Fibroblast of pulmonary artery (primary cell): ENCODE measurements around the gene NKX1-2.

ENCODE experiments used
- DNase-seq: peaks from one replicate; pipeline ENCODE4 v3.0.0-alpha.2; 2010; ENCODE audit warnings: low read depth
- H3K4me3 ChIP-seq: replicated peaks from 2 replicates; pipeline ENCODE4 v1.5.1; 2011; ENCODE audit warnings: low read depth, mild to moderate bottlenecking, control low read depth, low read length, moderate library complexity
- TF ChIP-seq, protein P1 (sequence below): IDR thresholded peaks from 2 replicates; pipeline ENCODE4 v1.5.1; 2011; ENCODE audit warnings: mild to moderate bottlenecking, control low read depth, low read length, inconsistent platforms; ENCODE audit errors: missing control alignments

The NKX1-2 gene

DNA sequence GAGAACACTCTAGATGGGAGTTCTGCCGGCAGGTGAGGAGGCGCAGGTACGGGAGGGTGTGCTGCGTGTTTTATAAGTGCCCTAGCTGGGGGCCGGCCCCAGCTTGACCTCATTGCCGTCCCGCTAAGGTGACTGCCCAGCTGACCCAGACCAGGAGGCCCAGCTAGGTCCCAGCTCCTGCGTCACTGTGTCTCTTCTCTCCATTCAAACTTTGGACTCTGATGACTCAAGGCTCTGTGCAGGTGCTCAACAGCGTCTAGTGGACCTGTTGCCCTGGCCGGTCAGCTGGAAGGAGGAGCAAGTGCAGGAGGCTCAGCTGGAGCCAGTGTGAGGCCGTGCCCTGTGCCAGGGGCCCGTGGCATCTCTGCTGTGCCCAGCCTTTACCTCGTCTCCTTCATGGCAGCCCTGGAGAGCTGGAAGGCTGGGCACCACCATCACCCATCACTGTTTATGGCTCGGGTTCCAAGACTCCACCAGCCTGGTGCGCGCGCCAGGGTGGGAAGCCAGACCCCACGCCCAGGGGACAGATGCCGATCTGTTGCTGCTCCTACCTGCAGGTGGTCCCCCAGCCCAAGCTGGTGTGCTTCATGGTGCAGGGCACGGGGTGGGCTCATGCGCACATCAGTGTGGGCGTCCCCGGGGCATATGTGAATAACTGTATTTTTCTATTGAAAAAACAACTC, 26.3 kb upstream of the NKX1-2 start:
- no peak overlapping the region for H3K4me3 ChIP-seq
- TF ChIP-seq, protein P1, sequence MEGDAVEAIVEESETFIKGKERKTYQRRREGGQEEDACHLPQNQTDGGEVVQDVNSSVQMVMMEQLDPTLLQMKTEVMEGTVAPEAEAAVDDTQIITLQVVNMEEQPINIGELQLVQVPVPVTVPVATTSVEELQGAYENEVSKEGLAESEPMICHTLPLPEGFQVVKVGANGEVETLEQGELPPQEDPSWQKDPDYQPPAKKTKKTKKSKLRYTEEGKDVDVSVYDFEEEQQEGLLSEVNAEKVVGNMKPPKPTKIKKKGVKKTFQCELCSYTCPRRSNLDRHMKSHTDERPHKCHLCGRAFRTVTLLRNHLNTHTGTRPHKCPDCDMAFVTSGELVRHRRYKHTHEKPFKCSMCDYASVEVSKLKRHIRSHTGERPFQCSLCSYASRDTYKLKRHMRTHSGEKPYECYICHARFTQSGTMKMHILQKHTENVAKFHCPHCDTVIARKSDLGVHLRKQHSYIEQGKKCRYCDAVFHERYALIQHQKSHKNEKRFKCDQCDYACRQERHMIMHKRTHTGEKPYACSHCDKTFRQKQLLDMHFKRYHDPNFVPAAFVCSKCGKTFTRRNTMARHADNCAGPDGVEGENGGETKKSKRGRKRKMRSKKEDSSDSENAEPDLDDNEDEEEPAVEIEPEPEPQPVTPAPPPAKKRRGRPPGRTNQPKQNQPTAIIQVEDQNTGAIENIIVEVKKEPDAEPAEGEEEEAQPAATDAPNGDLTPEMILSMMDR = no peak
- DNase-seq = no peak

DNA sequence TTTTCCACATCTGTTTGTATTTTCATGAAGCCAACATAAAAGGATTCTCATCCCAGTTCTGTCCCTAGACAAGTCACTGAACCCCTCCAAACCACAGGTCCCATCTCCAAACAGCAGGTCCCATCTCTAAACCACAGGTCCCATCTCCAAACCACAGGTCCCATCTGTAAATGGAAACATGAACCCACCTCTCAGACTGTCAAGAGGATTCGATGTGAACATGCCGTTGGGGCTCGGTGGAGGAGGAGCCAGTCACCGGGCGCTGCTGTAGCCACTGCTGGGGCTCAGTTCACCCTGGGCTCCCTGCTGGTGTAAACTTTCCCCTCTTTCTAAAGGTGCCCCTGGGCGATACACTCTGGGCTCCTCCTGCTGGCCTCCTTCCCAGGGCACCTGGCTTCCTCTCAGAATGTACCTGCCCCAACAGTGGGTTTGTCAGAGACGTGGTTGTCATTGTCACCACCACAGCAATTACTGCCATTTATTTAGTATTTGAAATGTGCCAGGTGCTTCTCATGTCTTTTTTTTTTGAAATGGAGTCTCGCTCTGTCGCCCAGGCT, 24.8 kb upstream of the NKX1-2 start:
- TF ChIP-seq, protein P1 = no peak
- DNase-seq = no peak
- H3K4me3 ChIP-seq = no peak overlapping the region

DNA sequence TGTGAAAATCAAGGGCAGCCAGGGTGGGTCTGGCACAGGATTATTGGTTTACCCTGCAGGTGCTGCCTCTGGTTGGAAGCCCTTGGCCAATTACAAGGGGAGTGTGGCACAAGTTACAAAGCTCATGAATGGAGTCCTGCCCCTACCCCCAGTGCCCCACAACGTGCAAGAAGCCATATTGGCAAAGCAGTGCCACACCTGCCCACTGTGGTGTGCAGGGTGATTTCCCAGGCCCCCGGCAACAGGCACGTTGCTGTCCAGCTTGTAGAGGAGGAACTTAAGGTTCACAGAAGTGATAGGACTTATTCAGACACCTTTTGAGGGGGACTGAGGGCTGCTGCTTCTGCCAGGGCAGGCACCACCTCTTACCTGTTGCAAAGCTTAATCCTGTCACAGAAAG, 23.2 kb upstream of the NKX1-2 start:
- no peak for DNase-seq
- TF ChIP-seq, protein P1 = no peak
- no peak overlapping the region for H3K4me3 ChIP-seq

DNA sequence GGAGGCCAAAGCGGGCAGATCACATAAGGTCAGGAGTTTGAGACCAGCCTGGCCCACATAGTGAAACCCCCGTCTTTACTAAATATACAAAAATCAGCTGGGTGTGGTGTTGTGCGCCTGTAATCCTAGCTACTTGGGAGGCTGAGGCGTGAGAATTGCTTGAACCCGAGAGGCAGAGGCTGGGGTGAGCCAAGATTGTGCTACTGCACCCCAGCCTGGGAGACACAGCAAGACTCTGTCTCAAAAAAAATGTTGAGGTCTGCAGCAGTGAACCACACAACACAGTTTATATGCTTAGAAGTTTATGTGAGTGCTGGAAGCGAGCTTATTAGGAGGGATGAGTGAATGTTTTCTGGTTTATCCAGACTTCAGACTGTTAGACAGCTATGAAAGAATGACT, 22.2 kb upstream of the NKX1-2 start:
- H3K4me3 ChIP-seq = no peak overlapping the region
- no peak for DNase-seq
- TF ChIP-seq, protein P1 = no peak

DNA sequence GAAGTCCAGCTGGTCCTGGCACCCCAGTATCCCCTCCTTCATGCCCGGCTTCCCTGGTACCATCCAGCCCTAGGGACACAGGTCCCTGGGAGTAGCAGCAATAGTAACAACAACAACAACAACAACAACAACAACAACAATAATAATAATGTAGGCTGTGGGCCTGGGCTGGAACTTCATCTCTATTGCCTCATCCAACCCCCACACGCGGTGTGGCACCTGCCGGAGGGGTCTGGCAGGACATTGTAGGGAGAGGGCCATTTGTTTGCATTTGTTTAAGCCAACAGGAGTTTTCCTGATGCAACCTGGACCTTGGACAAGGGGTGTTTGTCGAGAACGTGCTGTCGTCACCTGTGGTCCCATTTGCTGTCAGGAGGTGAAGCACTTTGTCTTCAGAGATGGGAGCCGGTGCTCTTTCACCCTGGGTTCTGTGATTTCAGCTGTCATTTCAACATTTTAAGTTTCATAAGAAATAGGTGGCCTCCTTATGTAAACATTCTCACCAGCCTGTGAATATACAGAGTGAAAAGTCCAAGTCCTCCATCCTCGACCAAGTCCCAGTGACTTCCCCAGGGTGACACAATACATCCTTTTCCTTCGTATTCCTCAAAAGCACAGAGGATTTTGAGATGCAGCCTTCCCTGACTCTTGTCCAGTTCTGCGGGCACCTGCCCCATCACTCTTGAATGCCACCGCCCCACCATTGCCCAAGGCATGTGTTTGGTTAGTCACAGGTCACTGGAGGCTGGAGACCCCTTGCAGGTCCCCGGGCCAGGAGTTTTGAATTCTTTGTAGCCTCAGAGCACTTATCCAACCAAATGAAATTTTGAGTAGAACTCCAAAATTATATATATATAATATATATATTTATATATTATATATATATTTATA, 21.0 kb upstream of the NKX1-2 start:
- DNase-seq = no peak
- no peak overlapping the region for H3K4me3 ChIP-seq
- TF ChIP-seq, protein P1 = no peak

DNA sequence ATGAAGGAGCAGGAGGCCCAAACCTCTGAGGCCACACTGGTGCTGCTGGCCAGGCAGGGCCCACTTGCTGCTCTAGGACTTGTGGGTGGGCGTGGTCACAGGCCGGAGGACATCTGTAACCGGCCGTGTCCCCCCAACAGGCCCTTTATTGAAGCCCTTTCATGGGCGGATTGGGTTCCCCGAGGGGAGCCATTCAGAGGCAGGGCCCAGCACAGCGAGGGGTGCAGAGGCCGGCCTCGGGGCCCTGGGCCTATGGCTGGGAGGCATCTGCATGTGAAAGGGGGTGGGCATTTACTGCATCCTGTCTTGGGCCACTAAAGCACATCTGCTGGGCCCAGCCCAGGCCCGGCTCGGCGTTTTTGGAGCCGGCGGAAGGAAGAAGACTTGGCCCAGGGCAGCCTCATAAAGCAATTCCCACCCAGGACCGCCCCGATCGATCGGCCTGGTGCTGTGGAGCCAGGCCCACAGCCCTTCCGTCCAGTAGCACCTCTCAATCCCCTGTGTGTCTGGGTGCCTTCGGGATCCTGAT, 20.2 kb upstream of the NKX1-2 start:
- no peak for DNase-seq
- TF ChIP-seq, protein P1 = no peak

More for the DNA sequence above, 20.2 kb upstream of the NKX1-2 start:
- no peak overlapping the region for H3K4me3 ChIP-seq
